HCT116 (cell line): ENCODE data around the gene WNT16. TPM values are rescaled to one million over a fixed set of nuclear protein-coding genes. Genes with fewer than 3 reads are reported as not detected.

Experiments
- ATAC-seq: fragments of 200-7000 bp; cut with Tn5 transposase; 2 replicates; pipeline ENCODE4 v1.9.1; 2020; ENCODE audit warnings: mild to moderate bottlenecking, moderate library complexity
- BruUV-seq: library from RNA; stranded (reverse); fragments of 400-500 nt; replicated peaks from 2 replicates; lab custom pipeline; 2021; lab: Mats Ljungman, UMichigan
- CTCF ChIA-PET: fragments of 300-600 bp; sonication (Branson Sonifier 250); formaldehyde crosslinking; loops from one replicate; lab custom pipeline; 2021; ENCODE audit warnings: antibody characterized with exemption; lab: Charles Lee
- POLR2A ChIA-PET: fragments of 300-600, 350-600 bp; sonication (Branson Sonifier 250); formaldehyde crosslinking; loops from one replicate; lab custom pipeline; 2021; ENCODE audit warnings: antibody characterized with exemption; lab: Charles Lee
- RAD21 ChIA-PET, 2 experiments: fragments of 300-600 bp; sonication (Branson Sonifier 250); formaldehyde crosslinking; loops; one replicate each; lab custom pipeline; 2023; ENCODE audit warnings: low total read pairs in 2 of 2; ENCODE audit not compliant: uncharacterized antibody in 2 of 2, unreplicated experiment in 2 of 2, low non-redundant PET in 1 of 2; lab: Charles Lee
- DNase-seq: peaks from one replicate; pipeline ENCODE4 v3.0.0-alpha.2; 2010; ENCODE audit warnings: low read depth, low spot score
- H2AFZ ChIP-seq: fragments of 200-600 bp; shearing (Covaris generic), sonication (generic); 2 replicates; pipeline ENCODE4 v1.6.1; 2017; ENCODE audit warnings: low read depth, mixed run types, mixed read lengths, antibody characterized with exemption, low read length; ENCODE audit not compliant: poor library complexity, severe bottlenecking
- H3K27ac ChIP-seq: 2 replicates; pipeline ENCODE4 v1.5.1; 2012; ENCODE audit warnings: low read depth, low read length
- H3K27me3 ChIP-seq: fragments of 200-600 bp; sonication (generic); 2 replicates; pipeline ENCODE4 v1.6.1; 2016; ENCODE audit warnings: mixed run types, low read length, mixed read lengths; ENCODE audit not compliant: insufficient read depth
- H3K36me3 ChIP-seq, 2 experiments: fragments of 200-500 bp in 1 of 2; fragments of 200-600 bp in 1 of 2; sonication (Bioruptor generic) in 1 of 2; sonication (generic) in 1 of 2; 2 replicates each; pipeline versions ENCODE4 v1.5.1 to v1.6.1; 2014 to 2016; ENCODE audit warnings: low read length in 2 of 2, inconsistent platforms in 1 of 2, mixed read lengths in 1 of 2, mixed run types in 1 of 2; ENCODE audit not compliant: insufficient read depth in 2 of 2, control insufficient read depth in 1 of 2
- H3K4me1 ChIP-seq, 2 experiments: fragments of 200-600 bp in 1 of 2; sonication (generic) in 1 of 2; 2 replicates each; pipeline versions ENCODE4 v1.5.1 to v1.6.1; 2012 to 2017; ENCODE audit warnings: low read length in 2 of 2, inconsistent platforms in 1 of 2, mild to moderate bottlenecking in 1 of 2, mixed read lengths in 1 of 2, mixed run types in 1 of 2, moderate library complexity in 1 of 2; ENCODE audit not compliant: insufficient read depth in 2 of 2, control insufficient read depth in 1 of 2
- H3K4me2 ChIP-seq: fragments of 200-600 bp; sonication (generic); 2 replicates; pipeline ENCODE4 v1.6.1; 2017; ENCODE audit warnings: mixed run types, low read length, mixed read lengths
- H3K4me3 ChIP-seq, 2 experiments: fragments of 200-600 bp in 1 of 2; sonication (generic) in 1 of 2; replicated peaks in 1 of 2; 2 replicates each; pipeline ENCODE4 v1.5.1; 2011 to 2016; ENCODE audit warnings: low read length in 2 of 2, control low read depth in 1 of 2, low read depth in 1 of 2, mild to moderate bottlenecking in 1 of 2, mixed read lengths in 1 of 2, mixed run types in 1 of 2
- H3K79me2 ChIP-seq: fragments of 200-600 bp; sonication (generic); 2 replicates; pipeline ENCODE4 v1.6.1; 2017; ENCODE audit warnings: mild to moderate bottlenecking, mixed run types, low read length, moderate library complexity, mixed read lengths; ENCODE audit not compliant: insufficient read depth
- H3K9ac ChIP-seq: fragments of 200-600 bp; sonication (generic); 2 replicates; pipeline ENCODE4 v1.6.1; 2016; ENCODE audit warnings: low read length, mixed read lengths
- H3K9me2 ChIP-seq: fragments of 200-600 bp; sonication (generic), shearing (Covaris generic); 2 replicates; pipeline ENCODE4 v1.6.1; 2017; ENCODE audit warnings: mixed run types, mild to moderate bottlenecking, moderate library complexity; ENCODE audit not compliant: insufficient read depth
- H3K9me3 ChIP-seq, 2 experiments: fragments of 200-500 bp in 1 of 2; fragments of 200-600 bp in 1 of 2; sonication (Bioruptor generic) in 1 of 2; sonication (generic) in 1 of 2; 2 replicates each; pipeline ENCODE4 v1.6.1; 2014 to 2017; ENCODE audit warnings: low read length in 2 of 2, mixed read lengths in 2 of 2, inconsistent platforms in 1 of 2, low read depth in 1 of 2, mild to moderate bottlenecking in 1 of 2, mixed run types in 1 of 2, moderate library complexity in 1 of 2; ENCODE audit not compliant: control insufficient read depth in 1 of 2, insufficient read depth in 1 of 2
- H4K20me1 ChIP-seq: fragments of 200-600 bp; sonication (generic), shearing (Covaris generic); 2 replicates; pipeline ENCODE4 v1.6.1; 2017; ENCODE audit warnings: mixed run types, mild to moderate bottlenecking, moderate library complexity; ENCODE audit not compliant: insufficient read depth
- ATF3 ChIP-seq: IDR thresholded peaks from 2 replicates; pipeline ENCODE4 v1.6.1; 2012
- CBX3 ChIP-seq: IDR thresholded peaks from 2 replicates; pipeline ENCODE4 v1.6.1; 2012; ENCODE audit warnings: low read depth
- CEBPB ChIP-seq: IDR thresholded peaks from 2 replicates; pipeline ENCODE4 v1.6.1; 2012; ENCODE audit warnings: low read depth
- ELF1 ChIP-seq: IDR thresholded peaks from 2 replicates; pipeline ENCODE4 v1.6.1; 2012; ENCODE audit warnings: low read depth, borderline replicate concordance
- EZH2phosphoT487 ChIP-seq: fragments of 200-600 bp; IDR thresholded peaks from 2 replicates; pipeline ENCODE4 v1.6.1; 2018; ENCODE audit warnings: antibody characterized with exemption, borderline replicate concordance
- FOSL1 ChIP-seq: IDR thresholded peaks from 2 replicates; pipeline ENCODE4 v1.6.1; 2012; ENCODE audit warnings: low read depth
- MAX ChIP-seq: IDR thresholded peaks from 2 replicates; pipeline ENCODE4 v1.6.1; 2012
- POLR2A ChIP-seq: IDR thresholded peaks from 2 replicates; pipeline ENCODE4 v1.7.0; 2011; ENCODE audit warnings: borderline replicate concordance; ENCODE audit not compliant: insufficient read depth, insufficient read length; ENCODE audit errors: extremely low read depth
- POLR2AphosphoS5 ChIP-seq: IDR thresholded peaks from 2 replicates; pipeline ENCODE4 v1.6.1; 2011; ENCODE audit warnings: mild to moderate bottlenecking, low read depth, low read length, moderate library complexity
- RAD21 ChIP-seq: IDR thresholded peaks from 2 replicates; pipeline ENCODE4 v1.6.1; 2012; ENCODE audit warnings: low read depth, mild to moderate bottlenecking
- REST ChIP-seq: IDR thresholded peaks from 2 replicates; pipeline ENCODE4 v1.6.1; 2012; ENCODE audit warnings: low read depth
- SRF ChIP-seq: IDR thresholded peaks from 2 replicates; pipeline ENCODE4 v1.6.1; 2012; ENCODE audit warnings: low read depth
- TCF7L2 ChIP-seq: IDR thresholded peaks from 2 replicates; pipeline ENCODE4 v1.7.0; 2011; ENCODE audit warnings: borderline replicate concordance, inconsistent platforms; ENCODE audit not compliant: insufficient read depth, insufficient read length; ENCODE audit errors: extremely low read depth
- ZFX ChIP-seq: fragments of 450-650 bp; IDR thresholded peaks from 2 replicates; pipeline ENCODE4 v1.6.1; 2017
- intact Hi-C: fragments of 100-400 bp; cut with micrococcal nuclease; formaldehyde crosslinking; loops from 2 replicates; pipeline ENCODE4 v1.10.0; 2022
- total RNA-seq: library from RNA; stranded (reverse); gene quantifications from one replicate; pipeline ENCODE4 v1.2.1, GENCODE V29; 2021; ENCODE audit not compliant: unreplicated experiment

Gene WNT16
- total RNA-seq, 1 experiment from 2014 or later: 152 TPM

GRCh38 chr7:121327671-121328070 lies 1.1 kb upstream of the WNT16 start:
- Histone ChIP-seq H3K4me3 (no peak overlapping the region), H4K20me1 (no peaks in the 10 kb centered on the region)
- no TSS peak for BruUV-seq
- TF ChIP-seq RAD21: no peak
- TF ChIP-seq SRF: no peak
- TF ChIP-seq ELF1: no peak
- no peak for TF ChIP-seq ATF3
- no peak for TF ChIP-seq ZFX
- no peak for TF ChIP-seq FOSL1
- TF ChIP-seq REST: no peak
- TF ChIP-seq POLR2A: no peak
- no peak for TF ChIP-seq TCF7L2
- no peak for TF ChIP-seq CBX3
- TF ChIP-seq EZH2phosphoT487: no peak
- TF ChIP-seq POLR2AphosphoS5: no peak
- no peak for TF ChIP-seq MAX
- TF ChIP-seq CEBPB: no peak
- TF ChIP-seq, all 23 proteins: peak for 0
- intact Hi-C loops: loop anchor here (2.0 kb wide), 1 partner anchor 29 kb away; no protein-coding TSS in a partner anchor
- no peak overlapping the region for H2AFZ ChIP-seq
- peaks cover 6 to 17% of the 10 kb centered on the region in 2 experiments; a peak in 3 of 4 replicates for H3K36me3 ChIP-seq
- H3K79me2 ChIP-seq: peaks cover 39% of the 10 kb centered on the region
- no peak for ATAC-seq
- peaks cover 29 to 67% of the 10 kb centered on the region in 2 experiments; a peak in 3 of 4 replicates for H3K4me1 ChIP-seq
- H3K27ac ChIP-seq: peak overlapping the region; percentile 20; the same call in 1 of the 2 replicates
- H3K9me2 ChIP-seq: no peaks in the 10 kb centered on the region
- no peak overlapping the region for H3K9ac ChIP-seq
- DNase-seq: no peak
- peak overlapping the region; percentile 88; the same call in 1 of the 2 replicates for H3K4me2 ChIP-seq
- POLR2A ChIA-PET: no interaction called here
- H3K9me3 ChIP-seq: no peaks in the 10 kb centered on the region
- CTCF ChIA-PET: no interaction called here
- no peaks in the 10 kb centered on the region for H3K27me3 ChIP-seq
- RAD21 ChIA-PET: no interaction called here
